Neural progenitor cell (in vitro differentiated cells): Measurements from ENCODE around the gene CEP83. TPM values are rescaled to one million over a fixed set of nuclear protein-coding genes. Genes with fewer than 3 reads are reported as not detected.
A peak's percentile ranks its signal among the peaks of the same experiment; 100 is the strongest.

Experiments used
- DNase-seq: peaks from one replicate; pipeline ENCODE4 v3.0.0-alpha.2; 2016; ENCODE audit warnings: low spot score
- H2AFZ ChIP-seq: fragments of 200-600 bp; sonication (generic); replicated peaks from 2 replicates; pipeline ENCODE4 v1.6.1; 2016; ENCODE audit warnings: antibody characterized with exemption
- H3F3A ChIP-seq: fragments of 200-600 bp; sonication (generic); 2 replicates; pipeline ENCODE4 v1.6.1; 2016; ENCODE audit warnings: antibody characterized with exemption, low read depth
- H3K27ac ChIP-seq: fragments of 200-600 bp; sonication (generic); 2 replicates; pipeline ENCODE4 v1.5.1; 2016; ENCODE audit warnings: mild to moderate bottlenecking
- H3K27me3 ChIP-seq: fragments of 200-600 bp; sonication (generic); 2 replicates; pipeline ENCODE4 v1.6.1; 2016; ENCODE audit warnings: mild to moderate bottlenecking, moderate library complexity
- H3K36me3 ChIP-seq: fragments of 200-600 bp; sonication (generic); 2 replicates; pipeline ENCODE4 v1.5.1; 2016
- H3K4me1 ChIP-seq: fragments of 200-600 bp; sonication (generic); 2 replicates; pipeline ENCODE4 v1.6.1; 2016; ENCODE audit warnings: mixed run types
- H3K4me2 ChIP-seq: fragments of 200-600 bp; sonication (generic); 2 replicates; pipeline ENCODE4 v1.6.1; 2016
- H3K4me3 ChIP-seq: fragments of 200-600 bp; sonication (generic); 2 replicates; pipeline ENCODE4 v1.5.1; 2016
- H3K79me2 ChIP-seq: fragments of 200-600 bp; sonication (generic); 2 replicates; pipeline ENCODE4 v1.6.1; 2016; ENCODE audit warnings: low read depth
- H3K9ac ChIP-seq: fragments of 200-600 bp; sonication (generic); 2 replicates; pipeline ENCODE4 v1.6.1; 2016
- H3K9me3 ChIP-seq: fragments of 200-600 bp; sonication (generic); 2 replicates; pipeline ENCODE4 v1.5.1; 2016; ENCODE audit warnings: low read depth
- H4K20me1 ChIP-seq: fragments of 200-600 bp; sonication (generic); 2 replicates; pipeline ENCODE4 v1.6.1; 2016; ENCODE audit warnings: low read depth
- H3K27ac Mint-ChIP-seq: 3 replicates; pipeline ENCODE4 v1.8.0; 2021; ENCODE audit warnings: mixed read lengths
- H3K27me3 Mint-ChIP-seq: 2 replicates; pipeline ENCODE4 v1.8.0; 2022; ENCODE audit warnings: low read depth, mild to moderate bottlenecking, inconsistent platforms, moderate library complexity, mixed read lengths; ENCODE audit not compliant: insufficient read depth
- H3K36me3 Mint-ChIP-seq: 3 replicates; pipeline ENCODE4 v1.8.0; 2021; ENCODE audit warnings: mixed read lengths
- H3K4me1 Mint-ChIP-seq: 3 replicates; pipeline ENCODE4 v1.8.0; 2021; ENCODE audit warnings: mixed read lengths
- H3K4me3 Mint-ChIP-seq: 3 replicates; pipeline ENCODE4 v1.8.0; 2021; ENCODE audit warnings: mild to moderate bottlenecking, moderate library complexity, mixed read lengths
- H3K9me3 Mint-ChIP-seq: 3 replicates; pipeline ENCODE4 v1.8.0; 2020; ENCODE audit warnings: mixed read lengths
- EZH2 ChIP-seq: fragments of 200-600 bp; sonication (generic); IDR thresholded peaks from 2 replicates; pipeline ENCODE4 v1.6.1; 2017; ENCODE audit warnings: antibody characterized with exemption, mild to moderate bottlenecking, moderate library complexity
- EZH2phosphoT487 ChIP-seq: fragments of 200-600 bp; sonication (generic); IDR thresholded peaks from 2 replicates; pipeline ENCODE4 v1.6.1; 2017; ENCODE audit warnings: antibody characterized with exemption
- total RNA-seq: library from RNA; depleted of rRNA; stranded (reverse); fragments of >200 nt; gene quantifications from 2 replicates; pipeline ENCODE4 v1.2.3, GENCODE V29; 2015; ENCODE audit warnings: low replicate concordance
- TF ChIP-seq, protein P1 (sequence below): fragments of 200-600 bp; sonication (generic); IDR thresholded peaks from 2 replicates; pipeline ENCODE4 v1.5.1; 2017; ENCODE audit warnings: antibody characterized with exemption, mild to moderate bottlenecking

Gene CEP83
- total RNA-seq, 1 donor from 2014 or later, result 60.4 TPM

DNA sequence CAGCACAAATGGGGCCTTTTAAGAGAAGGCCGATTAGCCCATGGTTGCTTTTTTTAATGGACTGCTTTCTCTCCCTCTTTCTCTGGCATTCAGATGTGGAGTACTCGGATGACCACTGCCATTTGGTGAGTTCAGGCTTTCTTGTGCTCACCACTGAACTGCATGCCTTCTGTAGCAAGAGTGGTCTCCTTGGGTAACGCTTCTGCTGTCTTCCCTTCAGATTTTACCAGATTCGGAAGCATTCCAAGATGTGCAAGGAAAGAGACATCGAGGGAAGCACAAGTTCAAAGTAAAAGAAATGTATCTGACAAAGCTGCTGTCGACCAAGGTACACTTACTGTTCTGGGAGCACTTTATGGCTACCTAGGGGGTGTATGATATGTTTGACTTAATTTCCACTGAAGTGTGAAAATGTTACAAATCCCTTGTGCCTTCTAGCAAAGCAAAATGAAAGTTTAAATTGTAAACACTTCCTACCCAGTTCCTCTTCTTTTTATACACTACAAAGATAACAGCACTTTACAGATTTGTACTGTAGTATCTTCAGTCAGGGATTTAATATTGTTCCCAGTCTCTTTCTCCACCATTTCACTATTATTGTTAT lies 162.5 kb downstream of the CEP83 start:
- Mint-ChIP-seq H3K27me3 (peaks cover 6% of the 10 kb centered on the region), H3K4me1 (no peaks in the 10 kb centered on the region), H3K4me3 (no peak overlapping the region), H3K27ac (no peak overlapping the region), H3K9me3 (no peaks in the 10 kb centered on the region), H3K36me3 (peaks cover 48% of the 10 kb centered on the region)
- H3K4me3 ChIP-seq, result no peak overlapping the region
- no peak overlapping the region for H3K4me2 ChIP-seq
- H2AFZ ChIP-seq, result no peak overlapping the region
- H3K4me1 ChIP-seq, result no peaks in the 10 kb centered on the region
- peaks cover under 1% of the 10 kb centered on the region for H3K36me3 ChIP-seq
- TF ChIP-seq, protein P1, sequence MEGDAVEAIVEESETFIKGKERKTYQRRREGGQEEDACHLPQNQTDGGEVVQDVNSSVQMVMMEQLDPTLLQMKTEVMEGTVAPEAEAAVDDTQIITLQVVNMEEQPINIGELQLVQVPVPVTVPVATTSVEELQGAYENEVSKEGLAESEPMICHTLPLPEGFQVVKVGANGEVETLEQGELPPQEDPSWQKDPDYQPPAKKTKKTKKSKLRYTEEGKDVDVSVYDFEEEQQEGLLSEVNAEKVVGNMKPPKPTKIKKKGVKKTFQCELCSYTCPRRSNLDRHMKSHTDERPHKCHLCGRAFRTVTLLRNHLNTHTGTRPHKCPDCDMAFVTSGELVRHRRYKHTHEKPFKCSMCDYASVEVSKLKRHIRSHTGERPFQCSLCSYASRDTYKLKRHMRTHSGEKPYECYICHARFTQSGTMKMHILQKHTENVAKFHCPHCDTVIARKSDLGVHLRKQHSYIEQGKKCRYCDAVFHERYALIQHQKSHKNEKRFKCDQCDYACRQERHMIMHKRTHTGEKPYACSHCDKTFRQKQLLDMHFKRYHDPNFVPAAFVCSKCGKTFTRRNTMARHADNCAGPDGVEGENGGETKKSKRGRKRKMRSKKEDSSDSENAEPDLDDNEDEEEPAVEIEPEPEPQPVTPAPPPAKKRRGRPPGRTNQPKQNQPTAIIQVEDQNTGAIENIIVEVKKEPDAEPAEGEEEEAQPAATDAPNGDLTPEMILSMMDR, result no peak
- TF ChIP-seq EZH2 (no peak), EZH2phosphoT487 (no peak)
- no peaks in the 10 kb centered on the region for H3K27me3 ChIP-seq
- H3K79me2 ChIP-seq, result no peaks in the 10 kb centered on the region
- H3K9ac ChIP-seq, result no peak overlapping the region
- no peaks in the 10 kb centered on the region for H3K9me3 ChIP-seq
- no peaks in the 10 kb centered on the region for H4K20me1 ChIP-seq
- DNase-seq, result no peak
- no peaks in the 10 kb centered on the region for H3F3A ChIP-seq
- no peak overlapping the region for H3K27ac ChIP-seq

GRCh38 chr12:94290353-94290752 lies 169.3 kb downstream of the CEP83 start:
- Histone ChIP-seq H3F3A (peaks cover 20% of the 10 kb centered on the region), H3K4me1 (peaks cover 45% of the 10 kb centered on the region), H3K27ac (peak overlapping the region; percentile 14), H2AFZ (no peak overlapping the region), H4K20me1 (no peaks in the 10 kb centered on the region), H3K4me3 (no peak overlapping the region), H3K9me3 (no peaks in the 10 kb centered on the region), H3K79me2 (no peaks in the 10 kb centered on the region), H3K9ac (no peak overlapping the region), H3K27me3 (no peaks in the 10 kb centered on the region), H3K4me2 (peak overlapping the region; percentile 30), H3K36me3 (no peaks in the 10 kb centered on the region)
- H3K36me3 Mint-ChIP-seq, result peaks cover 32% of the 10 kb centered on the region
- H3K27me3 Mint-ChIP-seq, result peaks cover 2% of the 10 kb centered on the region
- TF ChIP-seq, protein P1, result peak; percentile 25
- no peak for TF ChIP-seq EZH2
- H3K27ac Mint-ChIP-seq, result peak overlapping the region; percentile 54
- DNase-seq, result peak; percentile 65
- peaks cover 40% of the 10 kb centered on the region for H3K4me1 Mint-ChIP-seq
- H3K9me3 Mint-ChIP-seq, result no peaks in the 10 kb centered on the region
- no peak overlapping the region for H3K4me3 Mint-ChIP-seq

- peak overlapping the region; percentile 54 for H3K27ac Mint-ChIP-seq
- Histone ChIP-seq H3K27ac (peak overlapping the region; percentile 26), H3K4me2 (peak overlapping the region; percentile 30), H2AFZ (no peak overlapping the region), H3K36me3 (no peaks in the 10 kb centered on the region), H3F3A (peaks cover 20% of the 10 kb centered on the region), H3K4me3 (no peak overlapping the region), H3K9ac (no peak overlapping the region), H3K9me3 (no peaks in the 10 kb centered on the region), H3K79me2 (no peaks in the 10 kb centered on the region), H3K27me3 (no peaks in the 10 kb centered on the region), H3K4me1 (peaks cover 45% of the 10 kb centered on the region), H4K20me1 (no peaks in the 10 kb centered on the region)
- peaks cover 32% of the 10 kb centered on the region for H3K36me3 Mint-ChIP-seq
- DNase-seq, result peak; percentile 39
- peaks cover 2% of the 10 kb centered on the region for H3K27me3 Mint-ChIP-seq
- no peak overlapping the region for H3K4me3 Mint-ChIP-seq
- H3K4me1 Mint-ChIP-seq, result peaks cover 40% of the 10 kb centered on the region
- H3K9me3 Mint-ChIP-seq, result no peaks in the 10 kb centered on the region
- no peak for TF ChIP-seq EZH2
- TF ChIP-seq, protein P1, result no peak
- no peak for TF ChIP-seq EZH2phosphoT487
Observed at GRCh38 chr12:94289461-94290312, 170.0 kb downstream of the CEP83 start.
